Cardiac muscle cell (in vitro differentiated cells and primary cell): ENCODE measurements around the gene LCTL. TPM values are rescaled to one million over a fixed set of nuclear protein-coding genes. Genes with fewer than 3 reads are reported as not detected.

Source experiments
- DNase-seq, 2 donors: peaks; one replicate each; pipeline versions ENCODE4 v3.0.0 to v3.0.0-alpha.2; 2010 to 2017; ENCODE audit warnings: low read depth in 1 of 2, low spot score in 1 of 2
- H3K27ac ChIP-seq: fragments of 200-600 bp; sonication (generic); 2 replicates; pipeline ENCODE4 v1.5.1; 2016
- H3K27me3 ChIP-seq: fragments of 200-600 bp; sonication (generic); 2 replicates; pipeline ENCODE4 v1.6.0; 2016; ENCODE audit warnings: control low read depth
- H3K36me3 ChIP-seq: fragments of 200-600 bp; sonication (generic); 2 replicates; pipeline ENCODE4 v1.5.1; 2016; ENCODE audit warnings: control low read depth
- H3K4me1 ChIP-seq: fragments of 200-600 bp; sonication (generic); 2 replicates; pipeline ENCODE4 v1.8.1; 2017; ENCODE audit warnings: low read depth, mild to moderate bottlenecking, mixed run types
- H3K4me3 ChIP-seq: fragments of 200-600 bp; sonication (generic); 2 replicates; pipeline ENCODE4 v1.5.1; 2016; ENCODE audit warnings: mild to moderate bottlenecking
- H3K9me3 ChIP-seq: fragments of 200-600 bp; sonication (generic); 2 replicates; pipeline ENCODE4 v1.5.1; 2017; ENCODE audit warnings: low read depth, mild to moderate bottlenecking, control low read depth
- CTCF ChIP-seq: IDR thresholded peaks from 2 replicates; pipeline ENCODE4 v1.5.1; 2012; ENCODE audit warnings: low read depth, mild to moderate bottlenecking, low read length
- polyA plus RNA-seq: library from polyadenylated mRNA; unstranded; fragments of >200 nt; fragmentation: Nextera tagmentation; extraction: Ambion mirVana; gene quantifications from 2 replicates; pipeline ENCODE4 v1.2.1, GENCODE V29; 2016
- total RNA-seq: library from RNA; depleted of rRNA; stranded (reverse); fragments of >200 nt; gene quantifications from 2 replicates; pipeline ENCODE4 v1.2.3, GENCODE V29; 2016

The LCTL gene
- total and polyA plus RNA-seq, 2 experiments from 2014 or later, result 0.20 to 0.27 TPM

GRCh38 chr15:66569461-66570137, 3.8 kb upstream of the LCTL start:
- Histone ChIP-seq H3K4me1 (no peaks in the 10 kb centered on the region), H3K27ac (no peak overlapping the region), H3K36me3 (no peaks in the 10 kb centered on the region), H3K4me3 (no peak overlapping the region), H3K27me3 (no peaks in the 10 kb centered on the region), H3K9me3 (no peaks in the 10 kb centered on the region)
- TF ChIP-seq CTCF, result no peak
- no peak for DNase-seq

GRCh38 chr15:66567897-66568296, 2.1 kb upstream of the LCTL start:
- Histone ChIP-seq H3K4me3 (no peak overlapping the region), H3K27ac (no peak overlapping the region), H3K4me1 (no peaks in the 10 kb centered on the region), H3K9me3 (no peaks in the 10 kb centered on the region), H3K27me3 (no peaks in the 10 kb centered on the region), H3K36me3 (no peaks in the 10 kb centered on the region)
- DNase-seq, result no peak
- TF ChIP-seq CTCF, result no peak

- H3K4me1 ChIP-seq, result no peaks in the 10 kb centered on the region
- DNase-seq, result peak; percentile 82 to 85
- H3K27ac ChIP-seq, result no peak overlapping the region
- no peaks in the 10 kb centered on the region for H3K27me3 ChIP-seq
- TF ChIP-seq CTCF, result peak; percentile 64
- no peaks in the 10 kb centered on the region for H3K9me3 ChIP-seq
- no peak overlapping the region for H3K4me3 ChIP-seq
- H3K36me3 ChIP-seq, result no peaks in the 10 kb centered on the region
Measured at GRCh38 chr15:66566963-66567531, 1.2 kb upstream of the LCTL start.

- no peaks in the 10 kb centered on the region for H3K36me3 ChIP-seq
- H3K4me1 ChIP-seq, result no peaks in the 10 kb centered on the region
- H3K9me3 ChIP-seq, result no peaks in the 10 kb centered on the region
- H3K27ac ChIP-seq, result no peak overlapping the region
- DNase-seq, result no peak
- no peak for TF ChIP-seq CTCF
- H3K27me3 ChIP-seq, result no peaks in the 10 kb centered on the region
- no peak overlapping the region for H3K4me3 ChIP-seq
Measured at GRCh38 chr15:66565141-66565641, 607 bp downstream of the LCTL start.

GRCh38 chr15:66564136-66565041, 1.4 kb downstream of the LCTL start:
- no peak for DNase-seq
- no peaks in the 10 kb centered on the region for H3K9me3 ChIP-seq
- no peak overlapping the region for H3K4me3 ChIP-seq
- no peaks in the 10 kb centered on the region for H3K27me3 ChIP-seq
- no peaks in the 10 kb centered on the region for H3K4me1 ChIP-seq
- no peaks in the 10 kb centered on the region for H3K36me3 ChIP-seq
- no peak for TF ChIP-seq CTCF
- H3K27ac ChIP-seq, result no peak overlapping the region
